ENCODE measurements around the gene HS3ST3B1.

The HS3ST3B1 gene

GRCh38 chr17:14321980-14322776 lies 21.3 kb downstream of the HS3ST3B1 start:
- no peak for DNase-seq

GRCh38 chr17:14323522-14323981 lies 22.7 kb downstream of the HS3ST3B1 start:
- DNase-seq: no peak

- DNase-seq: no peak
Observed at GRCh38 chr17:14325618-14326167, 24.8 kb downstream of the HS3ST3B1 start.

DNA sequence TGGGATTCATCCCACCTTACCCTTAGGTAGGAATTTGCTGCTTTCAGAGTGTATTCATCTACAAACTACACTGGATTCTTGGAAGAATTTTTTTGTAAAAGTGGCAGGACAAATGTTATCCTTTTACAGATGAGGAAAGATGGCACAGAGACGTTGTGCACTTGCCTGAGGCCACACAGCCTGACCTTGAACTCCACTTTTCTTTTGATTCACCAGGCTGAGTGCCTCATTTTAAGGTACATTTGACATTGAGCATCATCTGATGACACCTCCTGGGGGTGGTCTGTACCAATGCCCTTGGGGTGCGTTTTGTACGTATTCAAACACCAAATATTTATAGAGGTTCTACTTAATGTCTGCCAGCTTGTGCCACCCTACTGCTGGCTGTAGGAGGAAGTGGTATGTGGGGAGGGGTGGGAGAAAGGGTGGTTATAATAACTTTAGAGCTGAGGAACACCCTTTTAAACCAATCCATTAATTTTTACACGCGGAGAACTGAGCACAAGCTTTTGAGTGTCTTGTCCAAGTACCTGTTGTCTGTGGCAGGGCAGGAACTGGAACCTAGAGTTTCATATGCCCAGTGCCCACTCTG lies 29.1 kb downstream of the HS3ST3B1 start:
- DNase-seq: no peak

DNA sequence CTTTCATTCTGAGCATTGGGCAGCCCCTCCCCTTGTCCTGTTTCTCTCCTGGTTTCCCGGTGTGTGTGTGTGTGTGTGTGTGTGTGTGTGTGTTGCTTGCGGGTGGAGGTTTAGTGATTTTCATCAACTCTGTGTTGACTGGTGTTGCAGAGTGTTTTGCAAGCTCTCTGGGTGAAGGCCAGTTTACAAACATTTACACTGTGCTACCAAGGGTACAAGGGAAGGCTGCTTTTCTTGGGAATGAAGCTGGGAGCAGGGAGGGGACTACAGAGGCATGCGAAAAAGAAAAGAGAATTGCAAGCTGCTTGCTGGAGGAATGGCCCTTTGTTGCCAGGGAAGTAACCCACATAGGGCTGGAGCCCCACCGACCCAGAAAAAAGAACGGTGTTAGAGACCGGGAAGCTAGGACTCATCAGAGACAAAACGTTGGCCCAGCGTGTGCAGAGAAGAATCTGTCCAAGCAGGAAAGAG lies 29.6 kb downstream of the HS3ST3B1 start:
- no peak for DNase-seq

DNA sequence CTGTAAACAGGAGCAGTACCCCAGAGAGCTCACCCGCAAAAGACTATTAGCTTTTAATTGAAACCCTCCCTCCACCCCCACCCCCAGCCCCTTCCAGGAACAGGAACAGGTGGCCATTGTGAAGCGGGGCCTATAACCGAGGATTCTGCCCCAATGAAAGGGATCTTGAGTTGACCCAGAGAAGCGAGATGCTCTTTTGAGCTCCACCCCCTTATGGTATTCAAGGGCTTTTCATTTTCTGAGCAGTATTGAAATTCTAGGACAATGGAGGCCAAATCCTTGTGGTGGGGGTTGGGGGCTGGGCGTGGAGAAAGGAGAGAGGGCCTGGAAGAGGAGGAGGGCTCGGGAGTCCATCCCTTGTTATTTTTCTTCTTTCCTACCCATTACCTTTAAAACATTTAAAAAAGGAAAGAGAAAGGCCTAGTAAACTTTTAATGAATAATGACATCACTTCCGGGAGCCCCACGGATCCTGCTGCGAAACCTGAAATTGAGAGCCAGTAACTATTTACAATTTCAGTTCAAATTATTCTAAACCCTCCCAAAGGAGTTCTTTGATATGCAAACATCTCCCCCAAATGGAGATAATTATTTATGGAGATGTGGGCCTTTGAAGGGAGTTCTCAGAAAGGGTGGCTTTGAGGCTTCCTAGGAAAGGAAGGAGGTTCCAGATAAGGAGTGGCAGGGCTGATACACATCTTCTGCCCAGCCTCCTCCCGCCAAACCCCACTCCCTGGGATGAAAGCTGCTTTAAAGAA lies 30.5 kb downstream of the HS3ST3B1 start:
- no peak for DNase-seq

DNA sequence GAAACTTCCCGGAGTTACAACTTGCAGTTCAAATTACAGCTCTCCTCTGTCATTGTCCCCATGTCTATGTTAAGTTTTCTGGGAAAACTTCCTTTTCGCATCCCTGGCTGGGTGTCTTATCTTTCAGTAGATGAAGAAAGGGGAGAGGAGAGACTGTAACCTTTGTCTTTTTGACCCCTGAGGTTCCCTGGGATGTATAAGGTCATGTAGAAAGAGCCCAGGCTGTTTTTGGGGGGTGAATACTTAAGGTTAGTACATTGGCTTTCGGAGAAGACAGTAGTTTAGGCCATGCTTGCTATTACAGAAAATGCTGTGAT lies 31.1 kb downstream of the HS3ST3B1 start:
- no peak for DNase-seq

GRCh38 chr17:14332331-14332730 lies 31.4 kb downstream of the HS3ST3B1 start:
- no peak for DNase-seq

DNA sequence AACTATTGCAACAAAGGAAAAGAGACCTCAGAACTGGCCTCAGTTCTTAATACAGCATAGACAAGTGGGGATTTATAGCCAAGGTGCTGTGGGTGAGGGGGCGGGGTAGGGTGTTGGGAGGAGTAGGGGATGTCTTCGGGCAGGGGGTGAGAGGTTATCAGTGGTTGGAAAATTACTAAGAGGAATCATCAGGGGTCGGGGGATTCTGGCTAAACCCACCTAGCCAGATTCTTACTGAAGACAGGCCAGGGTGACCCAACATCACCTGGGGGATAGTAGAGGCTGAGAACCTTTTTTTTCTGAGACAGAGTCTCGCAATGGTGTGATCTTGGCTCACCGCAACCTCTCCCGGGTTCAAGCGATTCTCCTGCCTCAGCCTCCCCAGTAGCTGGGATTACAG lies 32.6 kb downstream of the HS3ST3B1 start:
- no peak for DNase-seq

- no peak for DNase-seq
Observed at GRCh38 chr17:14334276-14334840, 33.5 kb downstream of the HS3ST3B1 start.

DNA sequence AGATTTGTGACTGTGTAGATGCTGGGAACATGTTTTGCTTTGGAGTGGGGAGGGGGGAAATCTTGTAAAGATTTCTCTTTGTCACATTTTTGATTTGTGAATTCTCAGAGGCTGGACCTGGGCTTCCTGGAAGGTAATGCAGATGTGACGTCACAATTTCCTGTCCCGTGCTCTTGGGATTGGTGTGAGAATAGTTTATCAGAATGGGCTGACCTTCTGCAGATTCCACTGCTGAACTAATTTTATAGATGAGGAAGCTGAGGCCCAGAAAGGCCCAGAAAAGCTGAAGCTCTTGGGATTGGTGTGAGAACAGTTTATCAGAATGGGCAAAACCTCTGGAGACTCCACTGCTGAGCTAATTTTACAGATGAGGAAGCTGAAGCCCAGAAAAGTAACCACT lies 34.0 kb downstream of the HS3ST3B1 start:
- no peak for DNase-seq

DNA sequence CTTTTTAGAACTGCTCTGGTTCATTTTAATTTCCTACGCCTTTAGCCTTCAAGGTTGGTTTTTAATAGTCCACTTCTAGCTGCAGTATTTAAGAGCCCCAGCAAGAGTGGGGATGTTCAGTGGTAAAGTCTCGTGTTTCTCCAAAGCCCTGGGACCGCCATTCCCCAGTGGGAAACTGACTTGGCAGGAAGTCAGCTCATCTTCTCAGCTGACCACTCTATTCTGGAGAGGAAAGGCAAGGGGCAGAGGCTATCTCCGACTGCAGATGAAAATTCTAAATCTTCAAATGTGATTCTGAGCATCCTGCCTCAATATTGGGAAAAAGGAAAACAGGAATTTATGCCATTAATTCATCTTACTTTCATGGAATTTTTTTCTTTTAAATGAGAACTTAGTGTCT lies 35.5 kb downstream of the HS3ST3B1 start:
- no peak for DNase-seq

GRCh38 chr17:14337596-14338079 lies 36.8 kb downstream of the HS3ST3B1 start:
- no peak for DNase-seq

DNA sequence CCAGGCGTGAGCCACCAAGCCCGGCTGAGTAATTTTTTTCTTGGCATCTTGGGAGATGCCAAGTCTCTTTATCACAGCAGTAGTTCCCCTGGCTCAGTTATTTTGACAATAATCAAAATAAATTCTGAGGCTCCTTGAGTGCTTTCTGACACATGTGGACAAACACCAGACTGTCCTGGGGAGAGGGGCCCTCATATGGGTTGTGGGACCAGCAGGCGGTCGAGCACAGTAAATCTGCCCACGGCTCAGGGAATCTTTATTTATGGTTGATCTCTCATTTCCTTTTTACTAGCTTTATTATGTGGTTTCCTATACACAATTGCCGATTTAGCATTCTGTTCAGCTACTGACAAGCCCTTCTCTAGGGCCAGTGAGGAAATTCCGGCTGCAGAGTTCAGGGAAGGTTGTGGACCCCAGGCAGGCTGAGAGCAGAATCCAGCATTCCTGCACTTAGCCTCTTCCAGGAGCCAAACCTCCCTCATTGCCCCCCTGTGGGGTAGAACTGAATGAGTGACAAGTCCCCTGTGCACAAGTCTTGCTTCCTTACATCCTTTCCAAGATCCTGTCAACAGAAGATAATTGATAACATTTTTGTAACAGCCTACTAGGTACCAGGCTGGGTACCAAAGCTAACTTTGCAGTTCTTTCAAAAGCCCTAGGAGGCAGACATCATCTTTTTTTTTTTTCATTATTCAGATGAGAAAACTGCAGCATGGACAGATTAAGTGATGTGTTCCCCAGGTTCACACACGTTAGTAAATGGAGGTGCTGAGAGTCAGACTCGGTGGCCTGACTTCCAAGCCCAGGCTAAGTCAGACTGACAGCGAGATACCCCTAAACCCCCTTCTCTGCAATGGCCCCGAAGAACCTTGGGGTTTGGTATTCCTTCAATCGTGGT lies 40.2 kb downstream of the HS3ST3B1 start:
- DNase-seq: no peak

- DNase-seq: no peak
Observed at GRCh38 chr17:14341866-14342265, 41.0 kb downstream of the HS3ST3B1 start.

GRCh38 chr17:14346801-14347200 lies 45.9 kb downstream of the HS3ST3B1 start:
- DNase-seq: no peak

- DNase-seq: no peak
Observed at GRCh38 chr17:14351493-14351892, 50.6 kb downstream of the HS3ST3B1 start.

DNA sequence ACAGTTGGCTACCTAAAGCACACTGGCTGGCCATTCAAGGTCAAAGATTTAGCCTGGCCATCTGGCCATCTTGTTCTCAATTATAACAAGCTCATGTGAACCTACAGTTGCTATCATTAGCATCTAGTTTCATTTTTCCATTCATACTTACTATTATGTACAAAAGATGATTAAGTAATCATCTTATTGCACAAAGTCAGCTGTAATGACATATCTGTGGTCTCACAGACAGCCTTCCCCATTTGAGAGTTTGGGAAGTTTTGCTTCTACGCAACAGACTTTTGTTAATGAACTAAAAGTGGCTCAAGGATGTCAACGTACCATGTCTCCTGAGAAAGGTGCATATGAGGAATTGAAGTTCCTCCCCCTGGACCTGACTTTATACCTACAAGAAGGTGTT lies 51.3 kb downstream of the HS3ST3B1 start:
- no peak for DNase-seq

DNA sequence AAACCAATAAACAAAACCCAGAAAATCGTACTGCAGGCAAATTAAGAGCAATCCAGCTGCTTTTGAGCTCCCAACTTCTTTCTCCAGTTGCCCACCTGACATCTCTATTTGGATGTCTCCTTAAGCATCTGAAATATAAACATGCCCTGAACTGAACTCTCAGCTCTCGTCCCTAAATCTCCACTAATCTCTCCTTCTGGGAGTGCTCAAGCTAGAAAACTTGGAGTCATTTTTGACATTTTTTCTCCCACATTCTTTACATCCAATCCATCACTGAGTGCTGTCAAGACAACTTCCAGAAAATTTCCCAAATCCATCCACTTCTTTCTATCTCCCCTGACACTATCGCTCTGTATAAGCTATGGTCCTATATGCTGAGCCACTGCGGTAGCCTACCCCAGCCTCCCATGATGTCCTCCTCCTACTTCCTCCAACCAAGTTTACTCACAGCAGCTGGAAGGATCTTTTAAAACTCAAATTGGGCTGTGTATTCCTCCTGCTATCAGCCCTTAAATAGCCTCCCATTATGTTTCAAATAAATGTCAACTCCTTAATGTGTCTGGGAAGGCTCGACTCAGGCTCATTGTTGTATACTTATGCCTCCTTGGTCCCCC lies 53.1 kb downstream of the HS3ST3B1 start:
- no peak for DNase-seq

- no peak for DNase-seq
Observed at GRCh38 chr17:14354807-14355206, 53.9 kb downstream of the HS3ST3B1 start.

GRCh38 chr17:14355556-14355955 lies 54.7 kb downstream of the HS3ST3B1 start:
- DNase-seq: no peak

Measured in NCI-H446 treated with DMSO at 0.1 percent for 48 hours (cell line).